AG20443 (cell line): ENCODE results near the gene EPB41L1.
A peak's percentile ranks its signal among the peaks of the same experiment; 100 is the strongest.

Experiments
- DNase-seq: peaks from one replicate; pipeline ENCODE4 v3.0.0; 2012; ENCODE audit warnings: low spot score, mixed read lengths

EPB41L1 gene

DNA sequence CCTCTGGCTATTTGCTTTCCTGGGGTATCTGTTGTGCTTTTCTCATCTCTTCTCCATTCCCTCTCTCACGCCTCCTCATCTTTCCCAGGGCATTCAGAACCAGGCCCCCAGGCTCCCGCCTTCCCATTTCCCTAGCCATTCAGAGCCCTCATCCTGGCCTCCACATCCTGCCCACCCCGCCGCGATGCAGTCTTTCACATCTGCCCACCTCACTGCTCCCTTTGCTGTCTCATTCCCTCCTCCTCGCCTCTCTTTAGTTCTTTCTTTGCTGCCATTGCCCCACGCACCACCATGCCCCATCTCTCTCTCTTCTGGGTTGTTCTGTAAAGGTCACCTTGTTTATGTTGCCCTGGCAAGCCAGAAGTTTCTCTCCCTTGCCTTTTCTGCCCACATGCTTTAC, 71.1 kb downstream of the EPB41L1 start:
- DNase-seq: no peak

DNA sequence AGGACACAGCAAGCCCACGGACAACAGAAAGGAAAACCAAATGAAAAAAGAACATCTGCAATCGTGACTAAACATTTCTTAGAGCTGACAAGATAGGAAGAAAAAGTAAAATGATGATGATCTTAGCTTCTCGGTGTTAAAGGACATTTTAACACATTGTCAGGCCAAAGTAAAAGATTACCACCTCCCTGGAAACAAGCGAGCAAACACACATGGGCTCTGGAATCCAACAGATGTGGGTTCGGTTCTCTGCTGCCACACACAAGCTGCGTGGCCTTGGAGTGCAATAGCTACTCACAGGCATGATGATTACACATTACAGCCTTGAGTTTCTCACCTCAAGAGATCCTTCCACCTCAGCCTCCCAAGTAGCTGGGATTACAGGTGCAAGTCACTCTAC, 74.2 kb downstream of the EPB41L1 start:
- DNase-seq: no peak

- DNase-seq: no peak
Observed at GRCh38 chr20:36230019-36230418, 75.5 kb downstream of the EPB41L1 start.

GRCh38 chr20:36231331-36231730, 76.8 kb downstream of the EPB41L1 start:
- DNase-seq: no peak

- no peak for DNase-seq
Observed at GRCh38 chr20:36234771-36235320, 80.3 kb downstream of the EPB41L1 start.

- peak; percentile 95 for DNase-seq
Observed at GRCh38 chr20:36235892-36236785, 81.6 kb downstream of the EPB41L1 start, which contains the start of gene AAR2. TSS of gene AAR2 (plus strand) at chr20:36236478. CDS start at chr20:36239869, 3,391 bp downstream.

DNA sequence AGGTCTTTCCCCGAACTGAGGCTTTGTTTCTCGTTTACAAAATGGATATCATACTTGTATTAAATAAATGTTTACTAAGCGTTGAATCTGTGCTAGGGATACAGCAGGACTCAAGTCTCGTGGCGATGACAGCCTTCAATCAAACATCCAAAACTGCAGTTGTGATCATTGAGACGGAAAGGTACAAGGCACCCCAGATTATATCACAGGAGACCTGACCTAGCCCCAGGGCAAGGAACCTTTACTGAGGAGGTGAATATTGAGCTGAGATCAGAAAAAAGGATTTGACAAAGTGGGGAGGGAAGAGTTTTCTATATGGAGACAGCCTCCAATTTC, 82.2 kb downstream of the EPB41L1 start:
- no peak for DNase-seq

- DNase-seq: no peak
Observed at GRCh38 chr20:36237477-36237876, 82.9 kb downstream of the EPB41L1 start.

DNA sequence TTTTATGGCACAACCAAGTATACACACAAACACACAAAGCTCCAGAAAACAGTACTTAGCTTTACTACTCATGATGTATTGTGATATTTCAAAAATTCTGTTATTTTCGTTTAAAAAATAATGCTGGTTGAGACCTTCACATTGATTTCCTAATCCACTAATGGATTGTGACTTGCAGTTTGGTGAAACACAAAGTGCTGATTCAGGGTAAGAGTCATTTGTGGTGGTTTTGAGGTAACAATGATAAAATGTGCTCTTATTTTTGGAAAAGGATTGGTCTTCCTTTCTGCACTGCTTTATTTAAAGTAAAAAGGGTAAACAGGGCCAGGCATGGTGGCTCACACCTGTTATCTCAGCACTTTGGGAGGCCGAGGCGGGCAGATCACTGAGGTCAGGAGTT, 83.6 kb downstream of the EPB41L1 start:
- DNase-seq: no peak

GRCh38 chr20:36238760-36239159, 84.2 kb downstream of the EPB41L1 start:
- DNase-seq: no peak

DNA sequence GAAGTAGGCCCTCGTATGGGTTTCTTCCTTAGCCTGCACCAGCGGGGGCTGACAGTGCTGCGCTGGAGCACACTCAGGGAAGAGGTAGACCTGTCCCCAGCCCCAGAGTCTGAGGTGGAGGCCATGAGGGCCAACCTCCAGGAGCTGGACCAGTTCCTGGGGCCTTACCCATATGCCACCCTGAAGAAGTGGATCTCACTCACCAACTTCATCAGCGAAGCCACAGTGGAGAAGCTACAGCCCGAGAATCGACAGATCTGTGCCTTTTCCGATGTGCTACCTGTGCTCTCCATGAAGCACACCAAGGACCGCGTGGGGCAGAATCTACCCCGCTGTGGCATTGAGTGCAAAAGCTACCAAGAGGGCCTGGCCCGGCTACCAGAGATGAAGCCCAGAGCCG, 85.5 kb downstream of the EPB41L1 start:
- no peak for DNase-seq

DNA sequence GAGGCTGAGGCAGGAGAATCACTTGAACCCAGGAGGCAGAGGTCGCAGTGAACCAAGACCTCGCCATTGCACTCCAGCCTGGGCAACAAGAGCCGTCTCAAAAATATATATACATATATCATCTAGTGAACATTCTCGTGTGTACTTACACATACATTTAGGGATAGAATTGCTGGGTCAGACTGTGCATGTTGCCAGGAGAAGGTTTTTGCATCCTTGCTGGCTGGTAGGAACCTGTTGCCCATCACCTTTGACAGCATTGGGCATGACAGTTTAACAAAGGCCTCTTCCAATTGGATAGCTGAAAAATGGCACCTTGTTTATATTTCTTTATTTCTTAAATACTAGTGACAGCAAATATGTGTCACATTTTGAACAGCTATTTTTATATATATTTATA, 87.1 kb downstream of the EPB41L1 start:
- DNase-seq: no peak

DNA sequence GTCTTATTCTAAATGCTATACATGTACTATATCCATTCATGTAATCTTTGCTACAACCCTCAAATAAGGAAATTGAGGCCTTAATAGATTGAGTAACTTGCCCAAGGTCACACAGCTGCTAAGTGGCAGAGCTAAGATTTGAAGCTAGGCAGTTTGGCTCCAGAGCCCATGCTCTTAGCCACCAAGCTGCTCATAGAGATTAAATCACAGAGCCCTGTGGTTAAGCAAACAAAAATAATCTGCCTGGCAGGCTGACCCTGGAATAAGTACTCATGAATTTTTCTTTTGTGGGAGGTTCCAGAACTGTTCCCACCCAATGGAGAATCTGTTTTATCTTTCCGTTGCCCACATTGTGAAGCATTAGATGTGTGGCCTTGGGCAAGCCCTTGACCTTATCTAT, 89.2 kb downstream of the EPB41L1 start:
- no peak for DNase-seq

DNA sequence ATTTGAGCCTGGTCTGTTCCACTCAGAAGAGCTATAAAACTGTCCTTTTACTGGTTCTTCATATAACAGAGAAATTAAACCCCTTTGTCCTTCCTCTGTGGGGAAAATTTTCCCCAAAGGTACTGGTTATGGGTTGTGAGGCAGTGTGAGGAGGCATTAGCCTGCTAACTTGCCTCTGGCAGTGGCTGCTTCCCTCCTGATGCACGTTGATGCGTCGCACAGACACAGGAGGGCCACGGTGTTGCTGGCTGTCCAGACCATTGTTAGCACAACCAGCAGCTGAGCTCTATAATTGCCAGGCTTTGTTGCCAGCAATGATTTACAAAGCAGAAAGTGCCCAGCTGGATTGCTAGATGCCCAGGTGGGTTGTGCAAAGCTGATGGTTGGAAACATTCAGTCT, 91.9 kb downstream of the EPB41L1 start:
- no peak for DNase-seq

- DNase-seq: no peak
Observed at GRCh38 chr20:36248836-36249235, 94.3 kb downstream of the EPB41L1 start.

- no peak for DNase-seq
Observed at GRCh38 chr20:36249450-36249849, 94.9 kb downstream of the EPB41L1 start.

DNA sequence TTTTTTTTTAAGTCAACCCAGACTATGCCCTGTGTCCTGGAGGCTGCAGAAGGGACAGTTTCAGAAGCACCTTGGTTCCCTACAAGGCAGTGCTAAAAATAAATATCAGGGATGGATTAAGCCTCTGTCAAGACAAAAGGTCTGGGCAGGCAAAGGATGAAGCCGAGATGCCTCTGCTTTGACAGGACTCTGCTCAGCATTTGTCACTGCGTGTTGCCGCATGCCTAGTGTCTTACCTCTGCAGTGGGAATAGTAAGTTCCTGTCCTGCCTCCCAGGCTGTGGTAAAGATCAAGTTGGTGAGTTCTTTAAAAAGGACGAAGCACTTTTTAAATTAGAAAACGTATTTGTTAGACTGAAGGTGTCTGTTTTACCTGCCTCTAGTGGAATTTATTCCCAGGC, 96.9 kb downstream of the EPB41L1 start:
- DNase-seq: no peak

GRCh38 chr20:36252511-36252910, 98.0 kb downstream of the EPB41L1 start:
- no peak for DNase-seq

DNA sequence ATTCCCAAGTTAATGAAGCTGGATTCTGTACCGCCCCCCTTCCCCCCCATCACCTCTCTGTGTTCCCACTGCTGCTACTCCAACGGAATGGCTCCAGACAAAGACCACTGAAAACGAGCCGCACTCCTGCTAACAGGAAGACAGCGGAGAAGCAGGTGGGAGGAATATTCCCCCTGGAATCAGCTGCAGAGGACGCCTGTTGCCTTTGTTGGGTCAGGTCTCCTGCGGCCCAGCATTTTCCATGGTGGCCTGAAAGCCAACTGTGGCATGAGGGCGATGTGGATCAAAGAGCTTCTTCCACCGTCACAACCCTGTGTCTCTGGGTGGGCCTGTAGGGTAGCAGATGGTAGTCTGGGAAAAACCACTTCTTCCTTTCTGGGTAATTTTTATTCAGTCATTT, 98.5 kb downstream of the EPB41L1 start:
- no peak for DNase-seq

GRCh38 chr20:36254076-36254475, 99.5 kb downstream of the EPB41L1 start:
- no peak for DNase-seq

- no peak for DNase-seq
Observed at GRCh38 chr20:36255445-36255844, 100.9 kb downstream of the EPB41L1 start.

- no peak for DNase-seq
Observed at GRCh38 chr20:36259177-36260061, 104.9 kb downstream of the EPB41L1 start.

GRCh38 chr20:36260316-36260715, 105.8 kb downstream of the EPB41L1 start:
- no peak for DNase-seq
